Left ventricle myocardium inferior (tissue), 1 donor: Measurements from ENCODE around the gene SMG9. TPM values are rescaled to one million over a fixed set of nuclear protein-coding genes. Genes with fewer than 3 reads are reported as not detected.

Experiments used
- DNase-seq: peaks from one replicate; pipeline ENCODE4 v3.0.0-alpha.2; 2020
- H3K27ac ChIP-seq: fragments of 200-600 bp; replicated peaks from 2 replicates; pipeline ENCODE4 v1.8.0; 2021
- H3K27me3 ChIP-seq: fragments of 200-600 bp; 2 replicates; pipeline ENCODE4 v1.8.0; 2021; ENCODE audit warnings: low read depth
- H3K36me3 ChIP-seq: fragments of 200-600 bp; 2 replicates; pipeline ENCODE4 v1.8.0; 2021
- H3K4me1 ChIP-seq: fragments of 200-600 bp; 2 replicates; pipeline ENCODE4 v1.8.0; 2021
- H3K4me3 ChIP-seq: fragments of 200-600 bp; 2 replicates; pipeline ENCODE4 v1.8.0; 2021; ENCODE audit warnings: mild to moderate bottlenecking, moderate library complexity
- H3K9me3 ChIP-seq: fragments of 200-600 bp; replicated peaks from 2 replicates; pipeline ENCODE4 v1.8.0; 2021
- intact Hi-C: fragments of 100-400 bp; cut with micrococcal nuclease; formaldehyde crosslinking; loops from one replicate; pipeline ENCODE4 v1.11.0; 2022
- total RNA-seq: library from RNA; stranded (reverse); fragmentation: NEBNext Ultra II Directional; extraction: Animal tissue kit (Norgen Biotek cat#: 25700); gene quantifications from one replicate; pipeline ENCODE4 v1.2.1, GENCODE V29; 2021
- TF ChIP-seq, protein P1 (sequence below): fragments of 200-600 bp; IDR thresholded peaks from 2 replicates; pipeline ENCODE4 v1.8.0; 2021; ENCODE audit warnings: antibody characterized with exemption, mild to moderate bottlenecking, borderline replicate concordance
- donor health status: DM: no; HTN: yes; CAD: no; lungs with severe emphysema.

The SMG9 gene
- total RNA-seq, 1 donor from 2014 or later = 18.9 TPM

GRCh38 chr19:43798546-43799409, 44.0 kb upstream of the SMG9 start:
- intact Hi-C loops = no loop called here
- TF ChIP-seq, protein P1, sequence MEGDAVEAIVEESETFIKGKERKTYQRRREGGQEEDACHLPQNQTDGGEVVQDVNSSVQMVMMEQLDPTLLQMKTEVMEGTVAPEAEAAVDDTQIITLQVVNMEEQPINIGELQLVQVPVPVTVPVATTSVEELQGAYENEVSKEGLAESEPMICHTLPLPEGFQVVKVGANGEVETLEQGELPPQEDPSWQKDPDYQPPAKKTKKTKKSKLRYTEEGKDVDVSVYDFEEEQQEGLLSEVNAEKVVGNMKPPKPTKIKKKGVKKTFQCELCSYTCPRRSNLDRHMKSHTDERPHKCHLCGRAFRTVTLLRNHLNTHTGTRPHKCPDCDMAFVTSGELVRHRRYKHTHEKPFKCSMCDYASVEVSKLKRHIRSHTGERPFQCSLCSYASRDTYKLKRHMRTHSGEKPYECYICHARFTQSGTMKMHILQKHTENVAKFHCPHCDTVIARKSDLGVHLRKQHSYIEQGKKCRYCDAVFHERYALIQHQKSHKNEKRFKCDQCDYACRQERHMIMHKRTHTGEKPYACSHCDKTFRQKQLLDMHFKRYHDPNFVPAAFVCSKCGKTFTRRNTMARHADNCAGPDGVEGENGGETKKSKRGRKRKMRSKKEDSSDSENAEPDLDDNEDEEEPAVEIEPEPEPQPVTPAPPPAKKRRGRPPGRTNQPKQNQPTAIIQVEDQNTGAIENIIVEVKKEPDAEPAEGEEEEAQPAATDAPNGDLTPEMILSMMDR = no peak
- Histone ChIP-seq H3K4me1 (peaks cover 17% of the 10 kb centered on the region), H3K36me3 (no peaks in the 10 kb centered on the region), H3K9me3 (peaks cover 7% of the 10 kb centered on the region), H3K27me3 (peaks cover 62% of the 10 kb centered on the region), H3K27ac (peak overlapping the region; percentile 66), H3K4me3 (peak overlapping the region; percentile 67)
- DNase-seq = no peak

DNA sequence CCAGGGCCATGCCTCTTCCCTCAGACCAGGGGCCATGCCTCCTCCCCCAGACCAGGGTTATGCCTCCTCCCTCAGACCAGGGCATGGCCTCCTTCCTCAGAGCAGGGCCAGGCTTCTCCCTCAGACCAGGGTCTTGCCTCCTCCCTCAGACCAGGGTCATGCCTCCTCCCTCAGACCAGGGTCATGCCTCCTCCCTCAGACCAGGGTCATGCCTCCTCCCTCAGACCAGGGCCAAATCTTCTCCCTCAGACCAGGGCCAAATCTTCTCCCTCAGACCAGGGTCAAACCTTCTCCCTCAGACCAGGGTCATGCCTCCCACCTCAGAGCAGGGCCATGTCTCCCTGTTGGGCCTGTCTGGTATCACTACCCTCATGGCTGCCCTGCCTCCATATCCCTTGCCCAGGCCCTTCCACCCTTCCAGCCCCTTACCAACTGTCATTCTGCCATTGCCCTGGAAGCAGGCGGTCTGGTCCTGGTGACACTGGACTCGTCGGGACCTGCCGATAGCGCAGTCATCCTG, 43.3 kb upstream of the SMG9 start:
- peaks cover 17% of the 10 kb centered on the region for H3K4me1 ChIP-seq
- intact Hi-C loops = no loop called here

GRCh38 chr19:43797556-43797955, 42.8 kb upstream of the SMG9 start:
- Histone ChIP-seq H3K36me3 (no peaks in the 10 kb centered on the region), H3K27me3 (peaks cover 74% of the 10 kb centered on the region), H3K4me3 (no peak overlapping the region), H3K4me1 (peaks cover 17% of the 10 kb centered on the region), H3K27ac (no peak overlapping the region), H3K9me3 (peaks cover 7% of the 10 kb centered on the region)
- intact Hi-C loops = no loop called here
- TF ChIP-seq, protein P1 = no peak
- DNase-seq = no peak

More for the DNA sequence above, 43.3 kb upstream of the SMG9 start:
- Histone ChIP-seq H3K27ac (no peak overlapping the region), H3K36me3 (no peaks in the 10 kb centered on the region), H3K27me3 (peaks cover 69% of the 10 kb centered on the region), H3K9me3 (peaks cover 7% of the 10 kb centered on the region), H3K4me3 (peak overlapping the region; percentile 67)
- TF ChIP-seq, protein P1 = no peak
- DNase-seq = no peak

GRCh38 chr19:43797118-43797517, 42.4 kb upstream of the SMG9 start:
- Histone ChIP-seq H3K4me1 (peaks cover 17% of the 10 kb centered on the region), H3K9me3 (peaks cover 7% of the 10 kb centered on the region), H3K4me3 (no peak overlapping the region), H3K27me3 (peaks cover 77% of the 10 kb centered on the region), H3K36me3 (no peaks in the 10 kb centered on the region), H3K27ac (no peak overlapping the region)
- DNase-seq = no peak
- intact Hi-C loops = no loop called here
- TF ChIP-seq, protein P1 = no peak

DNA sequence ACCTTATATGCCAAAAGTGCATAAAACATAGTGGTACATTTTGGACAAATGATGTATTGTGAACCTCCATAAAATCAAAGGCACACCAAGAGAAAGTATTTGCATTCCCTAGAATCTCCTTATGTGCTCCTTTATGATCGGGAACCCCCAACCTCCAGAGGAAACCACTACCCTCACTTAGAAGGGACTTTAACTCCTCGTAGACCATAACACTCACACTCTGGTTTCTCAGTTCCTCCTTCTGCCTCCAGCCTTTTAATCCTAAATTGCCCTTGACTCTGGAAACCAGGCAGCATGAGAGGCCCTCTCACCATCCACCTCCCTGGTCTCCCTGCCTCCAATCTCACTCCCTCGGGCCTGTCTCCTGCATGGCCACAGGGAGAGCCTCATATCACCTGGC, 35.8 kb upstream of the SMG9 start:
- Histone ChIP-seq H3K27me3 (peaks cover 47% of the 10 kb centered on the region), H3K9me3 (peaks cover 1% of the 10 kb centered on the region), H3K36me3 (no peaks in the 10 kb centered on the region), H3K4me1 (no peaks in the 10 kb centered on the region), H3K27ac (no peak overlapping the region), H3K4me3 (no peak overlapping the region)
- TF ChIP-seq, protein P1 = no peak
- DNase-seq = no peak
- intact Hi-C loops = no loop called here
